Measurements from ENCODE around the gene STK17A.

The STK17A gene

DNA sequence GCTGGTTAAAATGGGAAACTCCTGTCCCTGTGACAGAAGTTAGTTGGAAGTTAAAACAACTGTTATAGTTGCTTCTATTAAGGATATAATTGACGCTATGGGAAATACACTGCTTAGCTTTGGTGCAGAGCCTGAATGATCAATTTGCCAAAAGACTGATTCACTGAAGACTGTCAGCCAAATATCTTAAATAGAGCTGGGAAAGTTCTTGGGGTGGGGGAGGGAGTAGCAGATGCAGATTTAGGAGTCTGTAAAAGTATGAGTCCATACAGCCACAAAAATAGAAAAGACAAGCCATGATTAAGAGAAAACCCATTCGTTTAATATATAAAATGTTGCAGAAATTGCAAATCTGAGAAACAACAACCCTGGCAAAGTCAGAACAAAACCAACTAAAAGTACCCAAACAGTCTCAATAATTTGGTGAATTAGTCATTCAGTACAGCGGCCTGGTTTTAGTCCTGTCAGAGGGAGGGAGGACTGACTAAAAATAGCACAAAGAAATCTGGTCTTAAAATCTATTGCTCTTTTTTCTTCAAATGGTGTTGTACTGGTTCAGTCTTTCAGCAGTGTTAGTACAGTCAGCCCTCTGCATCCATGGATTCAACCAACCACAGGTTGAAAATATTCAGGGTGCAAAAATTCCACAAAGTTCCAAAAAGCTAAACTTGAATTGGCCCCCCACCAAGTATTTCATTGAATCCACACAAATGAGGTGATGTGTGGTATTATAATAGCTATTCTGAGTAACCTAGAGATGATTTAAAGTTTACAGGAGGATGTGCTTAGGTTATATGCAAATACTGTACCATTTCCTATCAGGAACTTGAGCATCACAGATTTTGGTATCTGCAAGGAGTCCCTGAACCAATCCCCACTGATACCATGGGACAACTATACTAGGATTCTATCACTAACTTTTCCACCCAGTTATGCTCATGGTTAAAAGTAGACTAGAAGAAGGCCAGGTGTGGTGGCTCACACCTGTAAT, 30.0 kb downstream of the STK17A start:
- no peak overlapping the region for H3K4me3 ChIP-seq (ENCODE audit: low read depth, low read length)
- TF ChIP-seq, protein P1, sequence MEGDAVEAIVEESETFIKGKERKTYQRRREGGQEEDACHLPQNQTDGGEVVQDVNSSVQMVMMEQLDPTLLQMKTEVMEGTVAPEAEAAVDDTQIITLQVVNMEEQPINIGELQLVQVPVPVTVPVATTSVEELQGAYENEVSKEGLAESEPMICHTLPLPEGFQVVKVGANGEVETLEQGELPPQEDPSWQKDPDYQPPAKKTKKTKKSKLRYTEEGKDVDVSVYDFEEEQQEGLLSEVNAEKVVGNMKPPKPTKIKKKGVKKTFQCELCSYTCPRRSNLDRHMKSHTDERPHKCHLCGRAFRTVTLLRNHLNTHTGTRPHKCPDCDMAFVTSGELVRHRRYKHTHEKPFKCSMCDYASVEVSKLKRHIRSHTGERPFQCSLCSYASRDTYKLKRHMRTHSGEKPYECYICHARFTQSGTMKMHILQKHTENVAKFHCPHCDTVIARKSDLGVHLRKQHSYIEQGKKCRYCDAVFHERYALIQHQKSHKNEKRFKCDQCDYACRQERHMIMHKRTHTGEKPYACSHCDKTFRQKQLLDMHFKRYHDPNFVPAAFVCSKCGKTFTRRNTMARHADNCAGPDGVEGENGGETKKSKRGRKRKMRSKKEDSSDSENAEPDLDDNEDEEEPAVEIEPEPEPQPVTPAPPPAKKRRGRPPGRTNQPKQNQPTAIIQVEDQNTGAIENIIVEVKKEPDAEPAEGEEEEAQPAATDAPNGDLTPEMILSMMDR (IDR thresholded peaks at IDR 0.05; ENCODE audit: borderline replicate concordance, insufficient read depth, low read depth, low read length): no peak

DNA sequence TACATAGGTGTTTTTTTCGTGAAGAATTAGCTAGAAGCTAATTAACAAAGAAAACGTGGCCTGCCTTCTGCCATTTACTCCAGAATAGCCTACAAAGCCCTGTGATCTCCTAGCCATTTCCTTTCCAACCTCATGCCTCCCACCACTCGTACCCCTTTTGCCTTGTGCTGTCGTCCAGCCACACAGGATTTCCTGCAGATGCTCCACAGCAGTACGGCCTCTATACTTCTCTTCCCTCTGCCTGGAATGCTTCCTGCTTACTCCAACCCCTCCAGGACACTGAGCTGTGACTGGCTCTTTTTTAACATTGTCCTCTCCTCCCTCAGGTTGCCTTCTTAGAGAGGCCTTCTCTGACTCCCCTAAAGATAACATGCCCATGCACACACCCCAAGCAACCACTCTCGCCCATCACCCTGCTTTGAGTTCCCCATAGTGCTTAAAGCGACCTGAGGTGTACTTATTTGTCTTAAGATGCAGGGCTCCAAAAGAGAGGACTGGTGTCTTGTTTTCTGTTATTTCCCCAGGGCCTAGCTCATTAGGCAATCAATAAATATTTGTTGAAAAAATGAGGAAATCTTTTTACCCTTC, 32.7 kb downstream of the STK17A start:
- TF ChIP-seq, protein P1 (IDR thresholded peaks at IDR 0.05; ENCODE audit: borderline replicate concordance, insufficient read depth, low read depth, low read length): no peak

DNA sequence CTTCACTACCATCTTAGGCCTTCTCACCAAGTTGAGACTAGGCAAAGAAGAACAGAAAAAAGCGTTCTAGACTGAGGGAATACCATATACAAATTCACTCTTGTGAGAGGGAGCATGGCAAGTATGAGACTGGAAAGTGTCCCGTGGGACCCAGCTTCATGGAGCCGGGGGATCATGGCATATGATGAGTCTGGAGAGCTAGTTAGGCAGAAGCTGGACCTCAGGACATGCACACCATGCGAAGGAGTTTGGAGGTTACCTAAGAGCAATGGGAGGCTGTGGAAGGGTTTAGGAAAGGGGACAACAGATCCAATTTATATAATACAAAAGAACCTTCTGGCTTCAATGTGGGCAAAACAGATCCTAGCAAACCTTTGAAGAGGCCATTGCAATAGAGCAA, 34.1 kb downstream of the STK17A start:
- TF ChIP-seq, protein P1 (IDR thresholded peaks at IDR 0.05; ENCODE audit: borderline replicate concordance, insufficient read depth, low read depth, low read length): no peak

More for the DNA sequence above, 32.7 kb downstream of the STK17A start:
- H3K4me3 ChIP-seq (ENCODE audit: low read depth, low read length): no peak overlapping the region

DNA sequence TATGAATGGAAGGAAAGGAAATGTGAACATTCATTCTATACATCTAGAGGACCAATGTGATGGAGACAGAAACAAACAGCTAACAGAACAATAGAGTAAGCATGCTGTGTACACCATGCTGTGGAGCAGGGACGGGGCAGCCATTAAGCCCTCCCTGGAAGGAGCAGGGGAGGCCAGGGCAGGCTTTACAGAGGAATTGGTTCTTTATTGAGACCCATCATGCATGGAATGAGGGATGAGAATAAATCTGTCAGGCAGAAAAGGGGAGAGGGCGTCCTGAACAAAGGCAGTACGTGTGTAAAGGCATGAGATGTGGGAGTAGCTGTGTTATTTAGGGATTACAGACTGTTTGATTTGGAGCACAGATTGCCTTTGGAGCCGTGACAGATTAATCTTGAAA, 35.2 kb downstream of the STK17A start:
- TF ChIP-seq, protein P1 (IDR thresholded peaks at IDR 0.05; ENCODE audit: borderline replicate concordance, insufficient read depth, low read depth, low read length): no peak
- no peak overlapping the region for H3K4me3 ChIP-seq (ENCODE audit: low read depth, low read length)

More for the DNA sequence above, 34.1 kb downstream of the STK17A start:
- H3K4me3 ChIP-seq (ENCODE audit: low read depth, low read length): no peak overlapping the region

DNA sequence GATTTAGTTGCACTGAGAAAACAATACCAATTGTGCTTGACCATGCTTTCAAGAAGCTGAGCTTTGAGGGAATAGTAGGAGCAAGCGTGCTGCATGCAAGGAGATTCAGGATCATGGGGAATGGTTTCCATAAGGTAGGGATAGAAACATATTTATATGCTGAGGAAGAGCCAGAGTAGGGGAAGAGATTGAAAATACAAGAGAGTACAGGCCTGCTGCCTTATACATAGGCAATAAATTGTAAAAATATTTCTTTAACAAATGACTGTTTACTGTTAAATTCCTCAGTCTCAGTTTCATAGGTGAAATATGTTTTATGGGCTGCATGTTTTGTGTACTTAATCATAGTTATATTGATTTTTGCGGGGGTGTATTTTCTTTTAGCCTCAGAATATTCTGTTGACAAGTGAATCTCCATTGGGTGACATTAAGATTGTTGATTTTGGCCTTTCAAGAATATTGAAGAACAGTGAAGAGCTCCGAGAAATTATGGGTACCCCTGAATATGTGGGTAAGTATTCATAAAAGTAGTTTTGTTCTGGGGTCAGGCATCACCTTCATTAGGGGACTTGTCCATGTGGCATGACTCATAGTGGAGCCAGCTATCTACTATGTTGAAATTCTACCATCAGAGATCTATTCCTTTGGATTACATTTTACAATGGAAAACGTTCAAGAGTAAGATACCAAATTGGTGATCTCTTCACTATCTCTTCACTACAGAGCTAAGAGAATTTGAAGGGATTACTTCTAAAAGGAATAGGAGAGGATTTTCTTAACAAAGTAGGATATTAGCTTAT, 36.5 kb downstream of the STK17A start:
- no peak overlapping the region for H3K4me3 ChIP-seq (ENCODE audit: low read depth, low read length)
- TF ChIP-seq, protein P1 (IDR thresholded peaks at IDR 0.05; ENCODE audit: borderline replicate concordance, insufficient read depth, low read depth, low read length): no peak

DNA sequence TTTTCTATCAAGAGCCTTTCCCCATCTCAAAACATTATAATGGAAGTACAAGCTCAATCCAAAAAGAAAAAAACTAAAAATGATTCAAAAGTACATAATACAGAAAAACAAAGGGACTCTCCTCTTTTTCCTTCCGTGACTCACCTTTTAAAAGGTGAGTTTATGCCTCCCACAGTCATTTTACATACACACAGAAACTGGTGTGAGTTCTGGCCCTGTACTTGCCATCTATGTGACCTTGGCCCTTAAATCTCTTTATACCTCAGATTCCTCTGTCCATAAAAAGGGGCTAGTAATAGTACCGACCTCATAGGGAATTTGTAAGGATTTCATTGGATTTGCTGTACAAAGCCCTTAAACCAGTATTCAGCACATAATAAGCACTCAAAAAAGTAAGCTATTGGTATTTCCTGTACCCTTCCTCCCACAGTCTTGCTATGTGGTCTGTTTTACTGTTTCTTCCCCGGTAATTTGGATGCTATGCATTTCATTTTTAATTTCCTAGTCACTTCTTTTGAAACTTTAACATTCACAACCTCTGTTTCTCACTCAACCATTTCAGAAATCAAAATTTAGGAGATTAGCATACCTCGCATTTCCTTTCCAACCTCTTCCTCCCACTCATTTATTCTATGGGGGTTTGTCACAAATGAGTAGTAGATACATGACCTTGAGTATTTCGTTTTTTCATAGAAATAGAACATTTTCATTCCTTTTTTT, 39.0 kb downstream of the STK17A start:
- no peak overlapping the region for H3K4me3 ChIP-seq (ENCODE audit: low read depth, low read length)
- TF ChIP-seq, protein P1 (IDR thresholded peaks at IDR 0.05; ENCODE audit: borderline replicate concordance, insufficient read depth, low read depth, low read length): no peak
